HFFc6 (cell line): ENCODE results near the gene TTLL6. TPM values are rescaled to one million over a fixed set of nuclear protein-coding genes. Genes with fewer than 3 reads are reported as not detected.
"Not testable (repeated sequence)": the region's sequence is repeated elsewhere in the genome, so short reads cannot be mapped to it uniquely, and the experiment has no call there.

Source experiments
- DNase-seq: peaks from one replicate; pipeline ENCODE4 v3.0.0-alpha.2; 2018
- H3K27ac Mint-ChIP-seq: 2 replicates; pipeline ENCODE4 v1.8.0; 2020; ENCODE audit warnings: mild to moderate bottlenecking, mixed read lengths
- H3K27me3 Mint-ChIP-seq: 2 replicates; pipeline ENCODE4 v1.8.0; 2021; ENCODE audit warnings: mild to moderate bottlenecking, moderate library complexity, mixed read lengths; ENCODE audit not compliant: insufficient read depth
- H3K36me3 Mint-ChIP-seq: 2 replicates; pipeline ENCODE4 v1.8.0; 2021; ENCODE audit warnings: low read depth, mixed read lengths
- H3K4me1 Mint-ChIP-seq: 2 replicates; pipeline ENCODE4 v1.8.0; 2020; ENCODE audit warnings: low read depth, mixed read lengths
- H3K4me3 Mint-ChIP-seq: 2 replicates; pipeline ENCODE4 v1.8.0; 2020; ENCODE audit warnings: mild to moderate bottlenecking, moderate library complexity, mixed read lengths
- H3K9me3 Mint-ChIP-seq: 2 replicates; pipeline ENCODE4 v1.8.0; 2020; ENCODE audit warnings: mild to moderate bottlenecking, mixed read lengths
- total RNA-seq, 6 experiments: library from RNA; stranded (reverse); fragmentation: NEBNext Ultra II Directional; extraction: Animal tissue kit (Norgen Biotek cat#: 25700); gene quantifications; 2 replicates in 1 of 6; 3 replicates in 5 of 6; pipeline ENCODE4 v1.2.3, GENCODE V29; 2021
- TF ChIP-seq, protein P1 (sequence below): fragments of 200-600 bp; sonication (generic); IDR thresholded peaks from 2 replicates; pipeline ENCODE4 v1.5.0; 2021; ENCODE audit warnings: antibody characterized with exemption, mild to moderate bottlenecking

The TTLL6 gene
- total RNA-seq, 6 experiments from 2014 or later, result not detected

GRCh38 chr17:48720266-48721008, 96.6 kb downstream of the TTLL6 start:
- Mint-ChIP-seq H3K36me3 (no peaks in the 10 kb centered on the region), H3K27ac (no peak overlapping the region), H3K4me1 (peaks cover 16% of the 10 kb centered on the region), H3K9me3 (no peaks in the 10 kb centered on the region), H3K27me3 (peaks cover 64% of the 10 kb centered on the region), H3K4me3 (no peak overlapping the region)
- TF ChIP-seq, protein P1, sequence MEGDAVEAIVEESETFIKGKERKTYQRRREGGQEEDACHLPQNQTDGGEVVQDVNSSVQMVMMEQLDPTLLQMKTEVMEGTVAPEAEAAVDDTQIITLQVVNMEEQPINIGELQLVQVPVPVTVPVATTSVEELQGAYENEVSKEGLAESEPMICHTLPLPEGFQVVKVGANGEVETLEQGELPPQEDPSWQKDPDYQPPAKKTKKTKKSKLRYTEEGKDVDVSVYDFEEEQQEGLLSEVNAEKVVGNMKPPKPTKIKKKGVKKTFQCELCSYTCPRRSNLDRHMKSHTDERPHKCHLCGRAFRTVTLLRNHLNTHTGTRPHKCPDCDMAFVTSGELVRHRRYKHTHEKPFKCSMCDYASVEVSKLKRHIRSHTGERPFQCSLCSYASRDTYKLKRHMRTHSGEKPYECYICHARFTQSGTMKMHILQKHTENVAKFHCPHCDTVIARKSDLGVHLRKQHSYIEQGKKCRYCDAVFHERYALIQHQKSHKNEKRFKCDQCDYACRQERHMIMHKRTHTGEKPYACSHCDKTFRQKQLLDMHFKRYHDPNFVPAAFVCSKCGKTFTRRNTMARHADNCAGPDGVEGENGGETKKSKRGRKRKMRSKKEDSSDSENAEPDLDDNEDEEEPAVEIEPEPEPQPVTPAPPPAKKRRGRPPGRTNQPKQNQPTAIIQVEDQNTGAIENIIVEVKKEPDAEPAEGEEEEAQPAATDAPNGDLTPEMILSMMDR, result no peak
- DNase-seq, result no peak

DNA sequence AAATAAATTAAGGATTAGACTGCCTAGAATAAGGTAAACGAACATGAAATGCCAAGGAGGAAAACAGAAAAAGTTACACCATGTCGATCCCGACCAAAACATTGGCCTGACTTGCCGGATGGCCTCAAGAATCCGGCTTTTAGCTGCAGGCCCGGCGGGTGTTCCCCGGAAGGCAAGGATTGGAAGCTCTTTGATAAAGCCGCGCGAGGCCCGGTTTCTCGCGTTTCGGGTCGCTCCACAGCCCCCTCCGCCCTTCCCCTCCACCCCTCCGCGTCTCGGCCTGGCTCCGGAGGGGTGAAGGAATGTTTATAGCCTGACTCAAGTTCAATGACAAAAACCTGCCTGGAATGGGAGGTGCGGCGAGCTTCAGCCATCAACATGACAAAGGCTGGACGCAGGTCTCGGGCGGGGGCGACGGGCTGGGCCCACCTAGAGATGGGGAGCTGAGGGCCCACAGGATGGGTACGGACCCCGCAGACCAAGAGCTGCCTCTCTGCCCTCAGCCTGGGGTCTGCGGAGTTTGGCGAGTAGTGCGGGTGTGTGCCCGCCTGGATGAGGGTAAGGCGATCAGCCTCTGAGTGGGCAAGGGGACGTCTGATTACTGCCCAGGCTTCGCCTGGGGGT, 97.3 kb downstream of the TTLL6 start:
- H3K27ac Mint-ChIP-seq, result no peak overlapping the region
- no peaks in the 10 kb centered on the region for H3K9me3 Mint-ChIP-seq
- no peak for DNase-seq
- H3K4me3 Mint-ChIP-seq, result no peak overlapping the region
- no peaks in the 10 kb centered on the region for H3K36me3 Mint-ChIP-seq
- H3K27me3 Mint-ChIP-seq, result peaks cover 59% of the 10 kb centered on the region
- TF ChIP-seq, protein P1, result no peak
- peaks cover 10% of the 10 kb centered on the region for H3K4me1 Mint-ChIP-seq

GRCh38 chr17:48718761-48719641, 98.0 kb downstream of the TTLL6 start:
- Mint-ChIP-seq H3K9me3 (no peaks in the 10 kb centered on the region), H3K4me1 (peaks cover 3% of the 10 kb centered on the region), H3K4me3 (no peak overlapping the region), H3K36me3 (no peaks in the 10 kb centered on the region), H3K27ac (no peak overlapping the region), H3K27me3 (peaks cover 53% of the 10 kb centered on the region)
- DNase-seq, result no peak
- TF ChIP-seq, protein P1, result no peak

DNA sequence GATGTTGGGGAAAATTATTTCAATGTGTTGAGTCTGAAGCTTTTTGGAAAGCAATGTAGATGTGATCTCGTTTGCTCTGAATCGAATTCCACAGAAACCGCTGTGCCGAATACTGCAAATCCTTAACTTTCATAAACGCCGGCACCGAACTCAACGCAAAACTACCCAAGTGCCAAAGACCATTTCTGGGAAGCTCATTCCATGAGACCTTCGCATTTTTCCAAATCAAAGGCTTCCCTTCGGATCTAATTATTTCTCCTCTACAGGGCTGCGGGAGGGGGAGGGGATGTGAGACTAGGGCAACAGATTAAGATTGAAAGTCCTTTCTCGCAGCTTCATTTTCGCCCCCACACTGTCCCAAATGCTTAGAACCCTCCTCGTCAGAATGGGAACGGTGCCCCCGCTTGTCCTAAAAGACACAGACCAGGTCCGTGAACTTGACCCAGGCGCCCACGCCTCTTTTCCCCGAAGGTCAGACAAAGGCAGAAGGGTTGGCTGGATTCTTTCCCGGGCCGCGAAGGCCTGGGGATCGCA, 98.7 kb downstream of the TTLL6 start:
- Mint-ChIP-seq H3K9me3 (no peaks in the 10 kb centered on the region), H3K27me3 (peaks cover 55% of the 10 kb centered on the region), H3K4me1 (no peaks in the 10 kb centered on the region), H3K27ac (no peak overlapping the region), H3K4me3 (no peak overlapping the region), H3K36me3 (no peaks in the 10 kb centered on the region)
- no peak for DNase-seq
- TF ChIP-seq, protein P1, result no peak

- no peak overlapping the region for H3K27ac Mint-ChIP-seq
- H3K9me3 Mint-ChIP-seq, result no peaks in the 10 kb centered on the region
- no peaks in the 10 kb centered on the region for H3K36me3 Mint-ChIP-seq
- no peaks in the 10 kb centered on the region for H3K4me1 Mint-ChIP-seq
- peaks cover 55% of the 10 kb centered on the region for H3K27me3 Mint-ChIP-seq
- DNase-seq, result no peak
- TF ChIP-seq, protein P1, result no peak
- H3K4me3 Mint-ChIP-seq, result no peak overlapping the region
Measured at GRCh38 chr17:48717367-48718226, 99.4 kb downstream of the TTLL6 start.

- peaks cover 53% of the 10 kb centered on the region for H3K27me3 Mint-ChIP-seq
- H3K4me1 Mint-ChIP-seq, H3K9me3 Mint-ChIP-seq, H3K27ac Mint-ChIP-seq, DNase-seq, H3K36me3 Mint-ChIP-seq, H3K4me3 Mint-ChIP-seq: not testable (repeated sequence)
Measured at GRCh38 chr17:48716549-48716948, 100.5 kb downstream of the TTLL6 start.
